ENCODE results near the gene ZBTB16.
"Not testable (repeated sequence)": the region's sequence is repeated elsewhere in the genome, so short reads cannot be mapped to it uniquely, and the experiment has no call there.

The ZBTB16 gene

DNA sequence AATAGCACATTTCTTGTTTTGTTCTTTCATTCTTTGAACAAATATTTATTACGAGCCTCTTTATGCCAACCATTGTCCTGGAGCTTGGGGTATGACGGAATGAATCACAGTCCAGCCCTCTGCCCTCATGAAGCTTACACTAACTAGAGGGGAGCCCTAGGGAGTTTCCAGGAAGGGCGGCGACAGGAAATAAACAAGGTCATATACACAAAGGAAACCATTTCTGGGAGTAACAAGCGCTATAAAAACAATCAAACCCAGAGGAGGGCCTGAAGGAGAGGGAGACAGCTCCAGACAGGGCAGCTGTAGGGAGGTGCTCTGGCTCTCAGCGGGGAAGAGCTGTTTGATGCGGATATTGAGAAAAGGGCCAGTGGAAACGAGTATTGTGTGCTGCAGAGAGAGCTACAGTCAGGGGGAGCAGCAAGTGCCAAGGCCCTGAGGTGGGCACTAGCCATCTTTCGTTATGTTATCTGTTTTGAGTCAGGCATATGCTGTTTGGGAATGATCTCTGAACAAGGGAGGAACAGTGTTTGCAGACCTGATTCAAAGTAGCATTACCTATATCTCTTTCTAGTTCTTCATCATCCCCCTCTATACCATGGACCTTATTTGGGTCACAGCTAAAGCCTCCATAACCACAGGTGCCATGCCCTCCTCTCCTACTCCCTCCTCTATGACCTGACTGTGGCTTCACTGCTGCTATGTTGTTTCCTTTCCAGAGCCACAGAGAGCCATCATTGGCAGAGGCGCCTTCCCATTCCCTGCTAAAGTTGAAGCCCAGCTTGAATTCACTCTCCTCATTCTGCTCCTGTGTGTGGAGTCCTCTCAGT is 15.3 kb upstream of the ZBTB16 start:
- no peak for DNase-seq

GRCh38 chr11:114047327-114047726 is 12.2 kb upstream of the ZBTB16 start:
- DNase-seq = no peak

GRCh38 chr11:114049050-114049449 is 10.5 kb upstream of the ZBTB16 start:
- DNase-seq = no peak

GRCh38 chr11:114049766-114050165 is 9.7 kb upstream of the ZBTB16 start:
- not testable (repeated sequence) for DNase-seq

- DNase-seq = no peak
Observed at GRCh38 chr11:114050258-114050927, 9.1 kb upstream of the ZBTB16 start.

DNA sequence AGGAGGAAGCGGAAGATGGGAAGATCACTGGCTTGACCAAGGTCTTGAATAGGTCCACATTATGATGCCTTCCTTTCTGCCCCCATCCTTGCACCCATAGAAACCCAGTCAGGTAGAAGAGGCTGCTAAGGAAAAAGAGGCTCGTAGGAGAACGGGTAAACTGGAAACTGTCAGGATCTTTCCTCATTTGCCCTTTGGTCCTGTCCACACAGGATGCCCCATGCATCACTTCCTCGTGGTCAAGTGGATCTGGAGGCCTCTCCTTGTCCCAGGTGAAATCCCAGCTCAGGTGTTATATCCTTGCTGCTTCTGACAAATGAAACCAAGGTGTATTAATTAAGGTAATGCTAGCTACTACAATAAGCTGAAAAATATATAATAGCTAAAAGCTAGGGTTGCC is 8.0 kb upstream of the ZBTB16 start:
- no peak for DNase-seq

DNA sequence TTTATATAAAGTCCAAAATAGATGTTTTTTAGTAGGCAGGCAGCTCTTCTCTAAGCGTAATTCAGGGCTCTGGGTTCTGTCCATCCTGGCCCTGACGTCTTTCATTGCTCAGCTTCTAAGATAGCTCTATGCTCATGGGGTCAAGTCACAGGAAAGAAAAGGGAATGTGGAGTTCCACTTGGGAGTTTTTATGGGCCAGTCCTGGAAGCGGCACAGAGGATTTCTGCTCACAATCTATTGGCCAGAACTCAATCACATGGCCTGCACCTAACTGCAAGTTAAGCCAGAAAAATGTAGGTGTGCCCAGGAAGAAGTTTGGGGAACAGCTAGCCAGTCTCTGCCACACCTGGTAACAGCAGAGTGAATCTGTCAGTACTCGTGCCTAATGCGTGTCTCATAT is 7.4 kb upstream of the ZBTB16 start:
- DNase-seq = no peak

DNA sequence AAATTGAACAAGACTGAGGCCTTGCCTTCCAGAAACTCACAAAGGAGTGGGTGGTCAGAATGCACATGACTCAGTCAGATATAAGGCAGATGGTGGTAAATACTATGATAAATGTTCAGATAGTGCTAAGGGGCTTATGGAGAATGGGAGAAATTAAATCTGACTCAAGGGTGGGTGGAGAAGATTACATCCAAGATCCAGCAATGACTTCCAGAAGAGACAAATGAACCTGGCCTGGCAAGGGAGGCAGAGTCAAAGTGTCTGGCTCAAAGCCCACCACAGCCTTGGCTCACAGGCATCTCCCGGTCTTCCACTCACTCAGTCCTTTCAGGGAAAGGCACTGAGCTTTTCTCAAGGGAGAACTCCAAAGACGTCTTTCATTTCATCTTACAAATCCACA is 6.1 kb upstream of the ZBTB16 start:
- DNase-seq = no peak

GRCh38 chr11:114054806-114055205 is 4.7 kb upstream of the ZBTB16 start:
- no peak for DNase-seq

- DNase-seq = no peak
Observed at GRCh38 chr11:114056409-114056808, 3.1 kb upstream of the ZBTB16 start.

DNA sequence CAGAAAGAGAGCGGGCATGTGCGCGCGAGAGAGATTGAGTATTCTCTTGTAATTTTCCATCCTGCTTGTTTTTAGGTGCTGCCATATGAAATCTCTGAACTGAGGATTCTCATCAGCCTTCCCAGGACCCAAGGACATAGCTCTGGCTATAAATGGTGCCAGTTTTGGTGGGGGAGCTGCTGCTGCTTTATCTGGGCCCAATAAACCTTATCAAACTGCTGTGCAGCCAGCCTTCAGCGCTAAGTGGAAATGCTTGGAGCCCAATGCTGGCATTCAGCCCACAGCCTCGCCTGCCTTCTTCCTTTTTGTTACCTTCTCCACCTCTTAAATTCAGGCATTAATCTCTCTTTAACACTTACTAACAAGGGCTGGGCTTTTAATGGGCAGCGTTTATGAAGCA is 2.4 kb upstream of the ZBTB16 start:
- DNase-seq = no peak

- no peak for DNase-seq
Observed at GRCh38 chr11:114057605-114058004, 1.9 kb upstream of the ZBTB16 start.

GRCh38 chr11:114058026-114058706 is 1.3 kb upstream of the ZBTB16 start:
- no peak for DNase-seq

DNA sequence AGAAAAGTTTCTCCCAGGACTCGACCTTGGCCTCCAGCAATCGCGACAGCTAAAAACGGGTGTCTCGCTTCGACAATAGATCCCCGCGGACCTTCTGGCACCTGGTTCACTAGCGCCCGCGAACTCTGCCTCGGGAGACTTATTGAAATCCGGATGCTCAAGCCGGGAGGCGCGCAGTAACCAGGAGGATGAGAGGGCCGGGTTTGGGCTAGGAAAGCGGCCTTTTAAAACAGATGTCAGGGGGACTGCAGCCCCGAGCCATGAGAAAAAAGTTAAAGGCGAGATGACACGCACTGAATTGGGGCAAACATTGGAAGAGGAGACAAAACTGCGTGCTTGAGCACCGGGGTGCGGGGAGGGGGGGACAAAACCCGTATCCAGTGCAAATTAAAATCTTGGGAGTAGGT is 637 bp upstream of the ZBTB16 start:
- DNase-seq = peak in 5 of 58 donors; percentile 26 to 45 (median 37)

DNA sequence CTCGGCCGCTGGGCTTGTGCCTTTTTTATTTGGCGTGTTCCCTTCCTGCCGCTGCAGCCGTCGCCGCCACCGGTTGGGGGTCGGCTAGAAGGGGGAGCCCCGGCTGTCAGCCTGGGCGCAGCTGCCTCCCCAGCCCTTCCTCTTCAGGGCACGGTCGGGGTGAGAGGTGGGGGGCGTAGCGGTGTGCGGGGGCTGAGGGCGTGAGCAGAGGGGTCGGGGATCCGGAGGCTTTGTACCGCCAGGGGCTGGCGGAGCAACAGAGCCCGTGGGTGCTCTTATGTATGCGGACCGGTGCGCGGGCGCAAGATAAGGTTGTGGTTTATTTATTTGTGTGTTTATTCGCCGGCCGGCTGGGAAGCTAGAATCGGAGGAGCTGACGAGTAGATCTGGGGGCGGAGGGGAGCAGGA is 477 bp downstream of the ZBTB16 start:
- DNase-seq = peak in 10 of 58 donors; percentile 24 to 77 (median 54)

- peak in 29 of 58 donors; percentile 14 to 67 (median 50) for DNase-seq
Observed at GRCh38 chr11:114060392-114061047, 1.0 kb downstream of the ZBTB16 start.

DNA sequence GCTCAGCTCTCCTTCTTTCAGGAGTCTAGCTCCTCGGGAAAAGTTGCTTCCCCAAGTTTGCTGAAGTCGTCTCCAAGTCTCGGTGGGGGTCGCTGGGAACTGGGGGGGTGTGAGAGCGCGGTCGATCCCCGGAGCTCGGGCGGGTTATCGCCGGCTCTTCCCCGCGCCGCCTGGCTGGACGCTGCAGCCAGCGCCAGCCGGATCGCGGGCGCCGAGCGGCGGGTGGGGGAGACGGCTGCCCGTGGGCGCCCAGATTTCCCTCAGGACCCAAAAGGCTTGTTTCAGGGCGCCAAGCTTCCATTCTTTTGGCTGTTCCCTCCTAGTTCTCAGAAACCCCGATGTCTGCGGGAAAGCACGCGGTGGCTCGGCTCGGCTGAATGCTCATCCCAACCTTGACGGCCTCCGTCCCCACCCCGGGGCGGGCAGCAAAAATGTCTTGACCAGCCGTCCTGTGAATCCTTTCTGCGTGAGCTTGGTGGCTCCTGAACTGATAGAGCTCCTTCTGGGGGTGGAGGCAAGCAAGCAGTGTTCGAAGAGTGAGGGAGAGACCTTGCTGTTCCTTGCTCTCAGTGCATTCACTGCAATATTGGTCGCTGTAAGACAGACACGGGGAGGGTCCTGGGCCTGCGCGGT is 1.7 kb downstream of the ZBTB16 start:
- DNase-seq = peak in 28 of 58 donors; percentile 25 to 81 (median 44)

GRCh38 chr11:114061681-114062049 is 2.2 kb downstream of the ZBTB16 start:
- peak in 7 of 58 donors; percentile 17 to 81 (median 58) for DNase-seq

DNA sequence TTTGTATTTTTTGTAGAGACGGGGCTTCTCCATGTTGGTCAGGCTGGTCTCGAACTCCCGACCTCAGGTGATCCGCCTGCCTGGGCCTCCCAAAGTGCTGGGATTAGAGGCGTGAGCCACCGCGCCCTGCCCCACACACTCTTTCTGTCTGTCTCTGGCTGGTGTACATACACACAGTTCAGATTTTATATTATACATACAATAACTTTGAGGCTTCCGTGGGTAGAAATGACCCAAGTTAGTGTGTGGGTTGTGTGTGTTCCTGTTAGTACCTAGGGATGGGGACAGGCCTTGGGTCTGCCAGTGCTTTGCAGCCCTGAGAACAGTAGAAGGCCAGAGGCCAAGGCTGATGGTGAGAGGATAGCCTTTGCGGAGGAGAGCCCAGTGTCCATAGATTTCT is 2.8 kb downstream of the ZBTB16 start:
- no peak for DNase-seq

GRCh38 chr11:114063149-114063828 is 3.8 kb downstream of the ZBTB16 start:
- no peak for DNase-seq

DNA sequence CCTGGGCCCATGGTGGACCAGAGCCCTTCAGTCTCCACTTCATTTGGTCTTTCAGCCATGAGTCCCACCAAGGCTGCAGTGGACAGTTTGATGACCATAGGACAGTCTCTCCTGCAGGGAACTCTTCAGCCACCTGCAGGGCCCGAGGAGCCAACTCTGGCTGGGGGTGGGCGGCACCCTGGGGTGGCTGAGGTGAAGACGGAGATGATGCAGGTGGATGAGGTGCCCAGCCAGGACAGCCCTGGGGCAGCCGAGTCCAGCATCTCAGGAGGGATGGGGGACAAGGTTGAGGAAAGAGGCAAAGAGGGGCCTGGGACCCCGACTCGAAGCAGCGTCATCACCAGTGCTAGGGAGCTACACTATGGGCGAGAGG is 4.3 kb downstream of the ZBTB16 start:
- DNase-seq = no peak

All from anterior cingulate cortex (tissue), 58 donors.